Prostate gland (tissue), 2 donors: Measurements from ENCODE around the gene ISG20. TPM values are rescaled to one million over a fixed set of nuclear protein-coding genes. Genes with fewer than 3 reads are reported as not detected.
A peak's percentile ranks its signal among the peaks of the same experiment; 100 is the strongest.

Source experiments
- DNase-seq: peaks from one replicate; pipeline ENCODE4 v3.0.0-alpha.2; 2019; ENCODE audit warnings: low spot score
- H3K27ac ChIP-seq, 2 donors: fragments of 200-600 bp; sonication (generic); 2 replicates each; pipeline ENCODE4 v1.5.1; 2017 to 2019
- H3K27me3 ChIP-seq: fragments of 200-600 bp; sonication (generic); replicated peaks from 2 replicates; pipeline ENCODE4 v1.5.1; 2019; ENCODE audit not compliant: insufficient read depth
- H3K36me3 ChIP-seq, 2 donors: fragments of 200-600 bp; sonication (generic); 1 replicate in 1 of 2; 2 replicates in 1 of 2; pipeline versions ENCODE4 v1.5.1 to v1.8.1; 2017 to 2019
- H3K4me1 ChIP-seq: fragments of 200-600 bp; sonication (generic); replicated peaks from 2 replicates; pipeline ENCODE4 v1.5.1; 2019
- H3K4me3 ChIP-seq, 2 donors: fragments of 200-600 bp; sonication (generic); 2 replicates each; pipeline ENCODE4 v1.5.1; 2017 to 2019
- H3K9me3 ChIP-seq: fragments of 200-600 bp; sonication (generic); 2 replicates; pipeline ENCODE4 v1.5.1; 2017
- CTCF ChIP-seq, 4 experiments: fragments of 200-600 bp in 2 of 4; fragments of 450-650 bp in 2 of 4; sonication (generic) in 2 of 4; IDR thresholded peaks; 1 replicate in 3 of 4; 2 replicates in 1 of 4; pipeline ENCODE4 v1.5.1; 2016 to 2019; ENCODE audit warnings: antibody characterized with exemption in 4 of 4, mild to moderate bottlenecking in 2 of 4, moderate library complexity in 2 of 4
- POLR2A ChIP-seq: fragments of 450-650 bp; IDR thresholded peaks from one replicate; pipeline ENCODE4 v1.6.1; 2016; ENCODE audit warnings: antibody characterized with exemption, mild to moderate bottlenecking
- POLR2AphosphoS5 ChIP-seq: sonication (generic); formaldehyde crosslinking; IDR thresholded peaks from one replicate; pipeline ENCODE4 v1.6.1; 2017; ENCODE audit warnings: antibody characterized with exemption
- WGBS: methylation state at CpG from one replicate; pipeline ENCODE4 v1.1.5; 2018; 5-methylcytosine and 5-hydroxymethylcytosine counted together
- intact Hi-C: fragments of 100-400 bp; cut with DNase I; formaldehyde crosslinking; loops from one replicate; pipeline ENCODE4 v1.14.2; 2022
- total RNA-seq, 2 donors: library from RNA; depleted of rRNA; stranded (reverse); fragments of >200 nt; gene quantifications; one replicate each; pipeline ENCODE4 v1.1.0, GENCODE V29; 2016

The ISG20 gene
- total RNA-seq, 2 donors from 2014 or later, result 6.9 to 16.3 TPM

GRCh38 chr15:88624971-88625490 lies 13.8 kb upstream of the ISG20 start:
- 53% methylated on average over 9 of the region's 9 CpGs for WGBS
- Histone ChIP-seq H3K9me3 (no peaks in the 10 kb centered on the region), H3K27me3 (no peaks in the 10 kb centered on the region), H3K27ac (peak overlapping the region; percentile 42 to 79), H3K4me3 (peak overlapping the region in 1 of 2 donors; percentile 6), H3K36me3 (peaks cover 0 to 9% of the 10 kb centered on the region in 2 donors), H3K4me1 (peaks cover 6% of the 10 kb centered on the region)
- DNase-seq, result no peak
- no peak for TF ChIP-seq CTCF (IDR thresholded peaks at IDR 0.05)
- TF ChIP-seq POLR2AphosphoS5, result no peak
- TF ChIP-seq POLR2A, result no peak
- intact Hi-C loops, result loop anchor here (5.0 to 10.0 kb wide), 2 partner anchors 80 to 272 kb away; partner anchors contain the start of genes DET1 and HAPLN3

DNA sequence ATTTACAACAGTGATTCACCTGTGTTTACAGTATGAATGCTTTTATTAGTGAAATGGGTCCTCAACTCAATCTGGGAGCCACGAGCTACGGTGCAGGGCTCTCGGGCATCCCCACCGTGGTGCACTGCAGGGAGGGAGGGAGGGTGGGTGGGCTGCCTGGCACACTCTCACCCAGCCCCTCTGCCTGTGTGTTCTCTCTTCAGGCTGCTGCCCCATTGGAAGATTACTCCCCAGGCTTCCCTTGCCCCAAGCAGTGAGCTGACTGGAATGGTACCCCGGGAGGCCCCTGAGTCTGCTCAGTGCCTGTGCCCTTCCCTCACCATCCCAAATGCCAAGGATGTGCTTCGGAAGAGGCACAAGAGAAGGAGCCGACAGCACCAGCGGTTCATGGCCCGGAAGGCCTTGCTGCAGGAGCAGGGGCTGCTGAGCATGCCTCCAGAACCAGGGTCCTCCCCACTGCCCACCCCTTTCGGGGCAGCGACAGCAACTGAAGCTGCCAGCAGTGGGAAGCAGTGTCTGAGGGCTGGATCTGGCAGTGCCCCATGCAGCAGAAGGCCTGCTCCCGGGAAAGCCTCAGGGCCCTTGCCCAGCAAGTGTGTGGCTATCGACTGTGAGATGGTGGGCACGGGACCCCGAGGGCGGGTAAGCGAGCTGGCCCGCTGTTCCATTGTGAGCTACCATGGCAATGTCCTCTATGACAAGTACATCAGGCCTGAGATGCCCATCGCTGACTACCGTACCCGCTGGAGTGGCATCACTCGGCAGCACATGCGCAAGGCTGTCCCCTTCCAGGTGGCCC lies 12.7 kb upstream of the ISG20 start:
- Histone ChIP-seq H3K9me3 (no peaks in the 10 kb centered on the region), H3K36me3 (peaks cover 0 to 9% of the 10 kb centered on the region in 2 donors), H3K4me1 (peaks cover 6% of the 10 kb centered on the region), H3K27me3 (no peaks in the 10 kb centered on the region), H3K27ac (no peak overlapping the region), H3K4me3 (no peak overlapping the region)
- DNase-seq, result no peak
- intact Hi-C loops, result loop anchor here (5.0 to 10.0 kb wide), 2 partner anchors 81 to 271 kb away; partner anchors contain the start of genes DET1 and HAPLN3
- TF ChIP-seq POLR2AphosphoS5 (no peak), CTCF (IDR thresholded peaks at IDR 0.05) (no peak), POLR2A (no peak)
- WGBS, result 90% methylated on average over 22 of the region's 23 CpGs

DNA sequence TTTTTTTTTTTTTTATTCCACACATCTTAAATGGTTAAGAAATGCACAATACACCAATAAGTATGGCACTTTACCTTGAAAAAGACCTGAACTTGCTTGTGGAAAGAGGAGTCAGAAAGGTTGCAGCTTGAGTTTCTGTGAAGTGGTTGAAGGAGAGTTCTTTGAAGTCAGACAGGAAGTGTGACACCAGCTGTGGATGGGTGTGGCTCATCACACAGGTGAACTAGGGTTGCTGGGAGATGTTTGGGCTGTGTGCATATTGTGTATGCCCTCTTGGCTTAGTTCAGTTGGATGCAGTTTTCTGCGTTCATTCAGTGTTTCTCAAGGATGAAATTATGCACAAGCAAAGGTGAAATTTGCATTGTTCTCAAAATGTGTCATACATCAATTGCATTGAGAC lies 11.4 kb upstream of the ISG20 start:
- 94% methylated on average over 1 of the region's 1 CpG for WGBS
- Histone ChIP-seq H3K36me3 (peaks cover 0 to 9% of the 10 kb centered on the region in 2 donors), H3K9me3 (no peaks in the 10 kb centered on the region), H3K4me1 (peaks cover 3% of the 10 kb centered on the region), H3K4me3 (no peak overlapping the region), H3K27me3 (no peaks in the 10 kb centered on the region), H3K27ac (no peak overlapping the region)
- TF ChIP-seq CTCF (IDR thresholded peaks at IDR 0.05) (no peak), POLR2A (no peak), POLR2AphosphoS5 (no peak)
- intact Hi-C loops, result loop anchor here (5.0 to 10.0 kb wide), 2 partner anchors 83 to 270 kb away; partner anchors contain the start of genes DET1 and HAPLN3
- DNase-seq, result no peak

GRCh38 chr15:88628018-88628654 lies 10.7 kb upstream of the ISG20 start:
- Histone ChIP-seq H3K36me3 (peaks cover 0 to 9% of the 10 kb centered on the region in 2 donors), H3K4me3 (no peak overlapping the region), H3K9me3 (no peaks in the 10 kb centered on the region), H3K27me3 (no peaks in the 10 kb centered on the region), H3K27ac (no peak overlapping the region), H3K4me1 (peaks cover 3% of the 10 kb centered on the region)
- no peak for DNase-seq
- WGBS, result 93% methylated on average over 5 of the region's 5 CpGs
- intact Hi-C loops, result loop anchor here (5.0 to 10.0 kb wide), 2 partner anchors 83 to 269 kb away; partner anchors contain the start of genes DET1 and HAPLN3
- TF ChIP-seq POLR2AphosphoS5, result no peak
- no peak for TF ChIP-seq POLR2A
- no peak for TF ChIP-seq CTCF (IDR thresholded peaks at IDR 0.05)
